Measurements from ENCODE around the gene NELFB. TPM values are rescaled to one million over a fixed set of nuclear protein-coding genes. Genes with fewer than 3 reads are reported as not detected.

NELFB gene
- 20.6 and 61.7 TPM in 2 replicates for total RNA-seq (2011; cell fraction: chromatin; rRNA removed; ENCODE audit: low replicate concordance)
- 48.5 and 57.8 TPM in 2 replicates for total RNA-seq (2011; cell fraction: nucleolus; rRNA removed)
- 24.1 and 26.4 TPM in 2 replicates for total RNA-seq (2011; cell fraction: nucleoplasm; rRNA removed)
- total RNA-seq (2014; rRNA removed) (50.0 and 57.8 TPM in 2 replicates), total RNA-seq (2014; rRNA removed; fragmentation: Illumina TruSeq; extraction: Trizol) (13.8 and 17.6 TPM in 2 replicates), total RNA-seq (2015; rRNA removed; fragmentation: Illumina TruSeq; extraction: Trizol) (29.7 and 30.5 TPM in 2 replicates), total RNA-seq (2021) (81.2 and 84.0 TPM in 2 replicates), polyA plus RNA-seq (2011; rRNA removed) (38.3 and 49.6 TPM in 2 replicates), polyA plus RNA-seq (2014; fragmentation: Illumina TruSeq; extraction: Trizol) (28.4 and 52.9 TPM in 2 replicates), polyA plus RNA-seq (2014; fragmentation: Nextera tagmentation; extraction: Ambion mirVana) (under 1 TPM; 0.24 to 0.49 TPM), polyA plus RNA-seq (2014; rRNA removed) (56.2 and 57.1 TPM in 2 replicates), polyA minus RNA-seq (2011; rRNA and poly(A)+ RNA removed) (22.0 and 33.8 TPM in 2 replicates), Bru-seq, nascent RNA (percentile 66 among the genes with signal in this experiment), BruChase-seq, experiment 1, labeled RNA remaining after a 2-hour chase (percentile 71 among the genes with signal in this experiment), BruChase-seq, experiment 2, labeled RNA remaining after a 6-hour chase (percentile 79 among the genes with signal in this experiment)
- polyA plus RNA-seq (2011; cell fraction: cytosol; rRNA removed): 51.9 and 81.6 TPM in 2 replicates
- polyA plus RNA-seq (2011; cell fraction: nucleus; rRNA removed): 55.4 and 66.0 TPM in 2 replicates
- 61.8 and 81.8 TPM in 2 replicates for polyA plus RNA-seq (2012)
- 41.6 and 47.4 TPM in 2 replicates for polyA minus RNA-seq (2011; cell fraction: cytosol; rRNA and poly(A)+ RNA removed)
- 11.4 and 18.9 TPM in 2 replicates for polyA minus RNA-seq (2011; cell fraction: nucleus; rRNA and poly(A)+ RNA removed)
- long read RNA-seq, experiment 1, transcript NELFB-201 (13 exons, 2,698 nt): major isoform, 433 of 653 reads
- long read RNA-seq, experiment 1, partial matches to known transcripts: 141 of 653 reads
- long read RNA-seq, experiment 1, other reads (novel, unspliced or antisense): 79 of 653 reads
- long read RNA-seq, experiment 2, transcript NELFB-201 (13 exons, 2,698 nt): major isoform, 80 of 149 reads
- long read RNA-seq, experiment 2, partial matches to known transcripts: 42 of 149 reads
- long read RNA-seq, experiment 2, other reads (novel, unspliced or antisense): 27 of 149 reads
- long read RNA-seq, experiment 3, partial matches to known transcripts: 7 of 12 reads
- long read RNA-seq, experiment 3, other reads (novel, unspliced or antisense): 3 of 12 reads

- ChIA-PET CTCF (ENCODE audit: low intra/inter-chr PET ratio) (interaction anchor here (1.1 kb wide), 1 partner anchor 18 kb away, joined by 3 read pairs; no protein-coding TSS in a partner anchor), POLR2A (interaction anchor here (0.6 to 8.3 kb wide), 8 partner anchors 12 to 395 kb away, joined by 3 to 221 read pairs (median 4); partner anchors contain the start of gene TUBB4B)
- Histone ChIP-seq H3K4me1 (replicated peaks in 1 of 2; ENCODE audit: control insufficient read depth in 2 of 2, insufficient read depth in 2 of 2, low read length in 2 of 2) (peaks cover 13 to 68% of the 10 kb centered on the region in 2 experiments), H3K9me1 (ENCODE audit: control insufficient read depth, insufficient read depth, low read length) (no peaks in the 10 kb centered on the region), H3K27me3 (ENCODE audit: control insufficient read depth in 2 of 2, insufficient read depth in 2 of 2, low read length in 2 of 2) (no peaks in the 10 kb centered on the region), H3K4me2 (ENCODE audit: insufficient read depth, low read length) (peak within 1 kb of the TSS; percentile 97), H3K79me2 (ENCODE audit: control insufficient read depth, insufficient read depth, low read length) (peaks cover 39% of the 10 kb centered on the region), H4K20me1 (replicated peaks; ENCODE audit: control insufficient read depth, insufficient read depth, low read length) (no peaks in the 10 kb centered on the region; the same call in 1 of the 2 replicates), H3K36me3 (ENCODE audit: control insufficient read depth, insufficient read depth, low read length) (peaks cover 29% of the 10 kb centered on the region), H2AFZ (ENCODE audit: low read depth, low read length) (peak within 1 kb of the TSS; percentile 91), H3K27ac (ENCODE audit: extremely low read depth, low read depth, low read length) (peak within 1 kb of the TSS; percentile 84), H3K9me3 (replicated peaks; ENCODE audit: control insufficient read depth, insufficient read depth, low read depth, low read length) (no peaks in the 10 kb centered on the region), H3K9ac (ENCODE audit: insufficient read depth in 1 of 2, low read depth in 2 of 2, low read length in 2 of 2) (peak within 1 kb of the TSS; percentile 90 to 95), H3K4me3 (peak within 1 kb of the TSS; percentile 100)
- intact Hi-C loops (cut with micrococcal nuclease): loop anchor here (2.0 kb wide), 2 partner anchors 14 to 22 kb away; partner anchors contain the start of genes TOR4A and TUBB4B
- BruUV-seq (replicated peaks): TSS peak; percentile 84
- peak; percentile 94 to 99 (median 98) for DNase-seq (ENCODE audit: extremely low read depth in 1 of 4, low spot score in 3 of 4)
- in situ Hi-C loops (cut with MboI): no loop called here
- peak; percentile 82 for ATAC-seq
- under 1% methylated on average over 68 of the region's 105 CpGs for WGBS (ENCODE audit: insufficient coverage, low coverage, missing lambda C conversion rate)
- peak; percentile 77 for FAIRE-seq
- TF ChIP-seq NR2C2 (CRISPR knock-in tag; IDR thresholded peaks at IDR 0.05) (no peak), NR2C2 (tag; IDR thresholded peaks at IDR 0.05) (peak; percentile 79), GATAD2B (IDR thresholded peaks at IDR 0.05; ENCODE audit: borderline replicate concordance) (peak; percentile 95), CC2D1A (IDR thresholded peaks at IDR 0.05) (no peak), ZNF436 (CRISPR knock-in tag; IDR thresholded peaks at IDR 0.05) (no peak), SMAD2 (IDR thresholded peaks at IDR 0.05; ENCODE audit: low read depth, low read length) (no peak), PHF8 (IDR thresholded peaks at IDR 0.05; ENCODE audit: borderline replicate concordance, low read length) (peak; percentile 93), MEF2A (IDR thresholded peaks at IDR 0.05; ENCODE audit: control insufficient read depth, low read depth, low read length) (no peak), THAP12 (CRISPR knock-in tag; IDR thresholded peaks at IDR 0.05) (peak; percentile 46; the same call in 1 of the 2 replicates), BMI1 (IDR thresholded peaks at IDR 0.05; ENCODE audit: low read length) (no peak), ZKSCAN1 (IDR thresholded peaks at IDR 0.05; ENCODE audit: low read depth, low read length) (0 out of 2 replicates have a peak, but pooled peaks have one; percentile 17), RBFOX2 (IDR thresholded peaks at IDR 0.05; ENCODE audit: low read depth, low read length) (peak; percentile 83), BHLHE40 (IDR thresholded peaks at IDR 0.05; ENCODE audit: low read length) (no peak), ZNF197 (CRISPR knock-in tag; IDR thresholded peaks at IDR 0.05; ENCODE audit: low read depth) (no peak)
Measured at GRCh38 chr9:137254624-137255447, at the start of gene NELFB. TSS of gene NELFB (plus strand) at chr9:137255327.
